A549 treated with ZK216348 at 1 μM for 4 hours (cell line): Measurements from ENCODE around the gene MTAP. TPM values are rescaled to one million over a fixed set of nuclear protein-coding genes. Genes with fewer than 3 reads are reported as not detected.

Source experiments
- total RNA-seq: library from RNA; stranded (reverse); fragments of 200-300 nt; extraction: Qiagen RNA extraction; gene quantifications from 5 replicates; pipeline ENCODE4 v1.2.3, GENCODE V29; 2022; ENCODE audit warnings: low read depth

The MTAP gene
- 2.7 to 33.3 TPM (median 5.1 TPM) in 5 replicates for total RNA-seq

DNA sequence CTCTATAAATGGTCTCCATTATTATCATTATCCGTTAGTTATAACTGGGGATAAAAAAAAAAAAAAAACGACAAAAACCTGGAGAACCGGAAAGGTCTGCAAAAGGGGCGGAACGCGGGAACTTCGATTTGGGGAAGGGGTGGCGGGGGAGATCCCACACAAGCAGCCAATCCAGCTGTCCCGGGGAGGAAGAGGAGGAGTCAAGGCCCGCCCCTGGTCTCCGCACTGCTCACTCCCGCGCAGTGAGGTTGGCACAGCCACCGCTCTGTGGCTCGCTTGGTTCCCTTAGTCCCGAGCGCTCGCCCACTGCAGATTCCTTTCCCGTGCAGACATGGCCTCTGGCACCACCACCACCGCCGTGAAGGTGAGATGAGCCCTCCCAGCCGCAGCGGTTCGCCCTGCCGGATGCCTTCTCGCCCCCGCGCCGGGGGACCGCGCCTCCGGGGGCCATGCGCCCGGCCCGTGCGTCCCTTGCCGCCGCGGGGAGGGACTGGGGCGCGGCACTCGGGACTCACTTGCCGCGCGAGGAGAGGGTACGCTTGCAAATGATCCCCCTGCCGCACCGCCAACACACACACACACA is at the start of gene MTAP:
Gene MTAP (plus strand): TSS at position 219 of the 583 bp plus-strand sequence. CDS start 113 bp downstream, at position 332.

Other genes starting within 250 kb of the MTAP start
- gene CDKN2A, start 191.8 kb downstream of the MTAP start, total RNA-seq = 0.23 to 0.38 TPM in 2 of 5 replicates, not detected in the others
- gene CDKN2B-AS1, start 192.2 kb downstream of the MTAP start, total RNA-seq = not detected in 5 replicates
- gene CDKN2B, start 206.7 kb downstream of the MTAP start, total RNA-seq = not detected in 5 replicates